Right renal cortex interstitium (tissue), 3 donors: ENCODE results near the gene ZNF646. TPM values are rescaled to one million over a fixed set of nuclear protein-coding genes. Genes with fewer than 3 reads are reported as not detected.
A peak's percentile ranks its signal among the peaks of the same experiment; 100 is the strongest.

ENCODE experiments used
- DNase-seq, 3 donors: peaks; one replicate each; pipeline ENCODE4 v3.0.0-alpha.2; 2013; ENCODE audit warnings: low read depth in 3 of 3, low spot score in 2 of 3
- polyA plus RNA-seq, 3 donors: library from polyadenylated mRNA; unstranded; fragments of 120-200 nt; gene quantifications; one replicate each; pipeline ENCODE4 v1.2.1, GENCODE V29; 2013; ENCODE audit not compliant: insufficient read length in 3 of 3

The ZNF646 gene, protein sequence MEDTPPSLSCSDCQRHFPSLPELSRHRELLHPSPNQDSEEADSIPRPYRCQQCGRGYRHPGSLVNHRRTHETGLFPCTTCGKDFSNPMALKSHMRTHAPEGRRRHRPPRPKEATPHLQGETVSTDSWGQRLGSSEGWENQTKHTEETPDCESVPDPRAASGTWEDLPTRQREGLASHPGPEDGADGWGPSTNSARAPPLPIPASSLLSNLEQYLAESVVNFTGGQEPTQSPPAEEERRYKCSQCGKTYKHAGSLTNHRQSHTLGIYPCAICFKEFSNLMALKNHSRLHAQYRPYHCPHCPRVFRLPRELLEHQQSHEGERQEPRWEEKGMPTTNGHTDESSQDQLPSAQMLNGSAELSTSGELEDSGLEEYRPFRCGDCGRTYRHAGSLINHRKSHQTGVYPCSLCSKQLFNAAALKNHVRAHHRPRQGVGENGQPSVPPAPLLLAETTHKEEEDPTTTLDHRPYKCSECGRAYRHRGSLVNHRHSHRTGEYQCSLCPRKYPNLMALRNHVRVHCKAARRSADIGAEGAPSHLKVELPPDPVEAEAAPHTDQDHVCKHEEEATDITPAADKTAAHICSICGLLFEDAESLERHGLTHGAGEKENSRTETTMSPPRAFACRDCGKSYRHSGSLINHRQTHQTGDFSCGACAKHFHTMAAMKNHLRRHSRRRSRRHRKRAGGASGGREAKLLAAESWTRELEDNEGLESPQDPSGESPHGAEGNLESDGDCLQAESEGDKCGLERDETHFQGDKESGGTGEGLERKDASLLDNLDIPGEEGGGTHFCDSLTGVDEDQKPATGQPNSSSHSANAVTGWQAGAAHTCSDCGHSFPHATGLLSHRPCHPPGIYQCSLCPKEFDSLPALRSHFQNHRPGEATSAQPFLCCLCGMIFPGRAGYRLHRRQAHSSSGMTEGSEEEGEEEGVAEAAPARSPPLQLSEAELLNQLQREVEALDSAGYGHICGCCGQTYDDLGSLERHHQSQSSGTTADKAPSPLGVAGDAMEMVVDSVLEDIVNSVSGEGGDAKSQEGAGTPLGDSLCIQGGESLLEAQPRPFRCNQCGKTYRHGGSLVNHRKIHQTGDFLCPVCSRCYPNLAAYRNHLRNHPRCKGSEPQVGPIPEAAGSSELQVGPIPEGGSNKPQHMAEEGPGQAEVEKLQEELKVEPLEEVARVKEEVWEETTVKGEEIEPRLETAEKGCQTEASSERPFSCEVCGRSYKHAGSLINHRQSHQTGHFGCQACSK (N-terminal part only)
- polyA plus RNA-seq: 10 to 100 TPM; 10.8 to 11.9 (median 11.7) TPM

GRCh38 chr16:31073970-31074813 lies at the start of gene ZNF646, which contains the start of gene ZNF668:
Gene ZNF646 (plus strand): TSS chr16:31074422. CDS start chr16:31076325, 1,903 bp downstream.
Gene ZNF668 (minus strand): TSS chr16:31074240. CDS start chr16:31064459, 9,781 bp downstream.
- peak; percentile 95 to 98 (median 97) for DNase-seq

- DNase-seq: no peak
These were observed 48.9 kb upstream of the ZNF646 start for GRCh38 chr16:31025339-31025738.

DNA sequence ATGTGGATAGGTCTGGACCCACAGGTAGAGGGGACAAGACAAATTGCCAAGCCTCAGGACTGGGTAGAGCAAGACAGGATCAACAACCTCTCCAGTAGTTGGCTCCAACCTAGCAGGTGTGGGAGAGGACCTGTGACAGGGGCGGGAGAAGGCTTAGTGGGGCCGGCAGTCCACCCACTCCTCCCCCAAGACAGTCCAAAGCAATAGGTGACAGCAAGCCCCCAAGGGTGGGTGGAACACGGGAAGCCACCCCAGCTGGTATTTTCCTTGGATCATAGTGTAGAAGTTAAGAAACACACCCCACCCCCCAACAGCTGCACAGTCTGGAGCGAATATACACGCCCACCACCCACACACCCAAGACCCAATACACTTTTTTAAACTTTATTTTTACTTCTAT lies 45.0 kb upstream of the ZNF646 start:
- no peak for DNase-seq

DNA sequence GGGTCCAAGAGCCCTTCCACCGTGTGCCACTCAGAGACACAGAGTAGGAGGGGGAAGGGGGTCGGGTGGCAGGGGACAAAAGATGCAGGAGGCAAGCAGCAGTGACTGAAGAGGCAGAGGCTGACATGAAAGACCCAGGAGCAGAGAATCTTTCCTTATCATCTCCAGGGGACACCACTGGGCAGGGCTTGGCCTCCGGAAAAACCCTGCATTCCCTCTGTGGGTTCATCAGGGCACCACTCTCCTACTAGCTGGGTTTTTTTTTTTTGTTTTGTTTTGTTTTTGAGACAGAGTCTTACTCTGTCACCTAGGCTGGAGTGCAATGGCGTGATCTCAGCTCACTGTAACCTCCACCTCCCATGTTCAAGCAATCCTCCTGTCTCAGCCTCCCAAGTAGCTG lies 42.9 kb upstream of the ZNF646 start:
- DNase-seq: no peak

DNA sequence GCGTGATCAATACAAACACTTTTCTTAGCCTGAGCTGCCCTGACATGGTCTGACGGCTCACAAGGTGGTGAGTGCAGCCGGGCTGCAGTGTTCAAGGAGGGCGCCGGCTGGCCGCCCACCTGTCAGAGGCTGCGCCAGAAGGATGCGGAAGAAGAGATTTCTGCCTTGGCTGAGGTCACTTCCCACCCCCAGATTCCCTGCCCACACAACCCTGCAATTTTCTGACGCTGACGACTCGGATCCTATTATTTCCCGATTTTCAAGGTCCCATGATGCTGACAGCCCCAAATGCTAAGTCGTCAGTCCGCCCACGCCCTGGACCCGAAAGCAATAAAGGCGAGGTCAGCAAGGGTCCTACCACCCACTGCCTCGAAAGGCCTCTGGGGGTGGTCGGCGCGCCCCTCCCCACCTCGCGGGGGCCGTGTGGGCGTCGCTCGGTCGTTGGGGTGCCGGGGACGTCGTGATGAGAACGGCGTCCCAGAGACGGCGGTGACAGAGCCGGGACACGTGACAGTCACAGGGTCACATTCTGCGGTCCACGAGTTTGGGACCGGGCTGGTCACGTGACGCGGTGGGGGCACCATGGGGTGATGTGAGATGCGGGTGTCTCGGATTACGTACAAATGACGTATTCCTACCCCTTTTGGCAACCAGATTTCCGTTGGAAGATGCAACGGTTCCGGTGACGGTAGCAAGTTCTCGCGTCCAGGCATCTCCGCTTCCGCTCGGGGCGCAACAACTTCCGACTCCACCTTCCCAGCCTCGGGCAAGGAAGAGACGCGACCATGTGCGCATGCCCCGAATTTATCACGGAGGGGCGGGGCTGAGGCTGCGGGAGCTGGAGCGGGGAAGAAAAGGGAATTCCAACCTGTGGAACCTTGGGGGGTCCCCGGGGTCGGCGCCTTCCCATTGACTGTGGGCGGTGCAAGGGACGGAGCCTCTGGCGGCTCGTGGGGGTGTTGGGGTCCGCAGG lies 41.2 kb upstream of the ZNF646 start, which contains the start of gene STX4:
Gene STX4, plus strand, starts transcription at position 823 of the 973 bp plus-strand sequence. CDS start 248 bp downstream, outside the sequence.
- DNase-seq: peak; percentile 93 to 96 (median 95)

DNA sequence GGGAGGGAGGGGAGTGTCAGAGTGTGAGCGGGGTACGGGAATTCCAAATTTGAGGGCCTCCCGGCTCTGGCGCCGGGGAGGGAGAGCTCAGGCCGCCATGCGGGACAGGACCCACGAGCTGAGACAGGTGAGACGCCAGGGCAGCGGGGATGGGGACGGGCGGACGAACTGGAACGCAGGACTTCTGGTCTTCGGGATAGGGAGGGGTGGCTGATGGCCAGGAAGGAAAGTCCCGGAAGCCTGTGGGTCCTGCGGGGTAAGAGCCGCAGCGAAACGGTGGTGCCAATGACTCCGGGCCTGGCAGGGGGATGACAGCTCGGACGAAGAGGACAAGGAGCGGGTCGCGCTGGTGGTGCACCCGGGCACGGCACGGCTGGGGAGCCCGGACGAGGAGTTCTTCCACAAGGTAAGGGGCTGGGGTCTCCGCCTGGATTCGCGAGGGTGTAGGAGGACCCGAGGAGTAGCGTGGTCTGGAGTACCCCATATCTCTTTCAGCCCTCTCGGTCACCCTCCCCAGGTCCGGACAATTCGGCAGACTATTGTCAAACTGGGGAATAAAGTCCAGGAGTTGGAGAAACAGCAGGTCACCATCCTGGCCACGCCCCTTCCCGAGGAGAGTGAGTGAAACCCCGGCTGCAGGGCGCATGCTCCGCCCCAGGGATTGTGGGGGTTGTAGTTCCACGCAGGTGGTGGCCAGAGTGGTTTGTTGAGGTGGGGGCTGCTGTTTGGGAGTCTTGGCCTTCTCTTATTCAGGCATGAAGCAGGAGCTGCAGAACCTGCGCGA lies 40.3 kb upstream of the ZNF646 start:
- peak in 2 of 3 donors; percentile 66 to 73 for DNase-seq

GRCh38 chr16:31036691-31037090 lies 37.5 kb upstream of the ZNF646 start:
- no peak for DNase-seq

- no peak for DNase-seq
These were observed 35.2 kb upstream of the ZNF646 start for GRCh38 chr16:31038993-31039392.

- DNase-seq: no peak
These were observed 31.4 kb upstream of the ZNF646 start for GRCh38 chr16:31042866-31043265.

GRCh38 chr16:31043352-31043751 lies 30.9 kb upstream of the ZNF646 start:
- DNase-seq: no peak

- DNase-seq: no peak
These were observed 30.2 kb upstream of the ZNF646 start for GRCh38 chr16:31043898-31044481.

- no peak for DNase-seq
These were observed 23.8 kb upstream of the ZNF646 start for GRCh38 chr16:31050280-31051030.

GRCh38 chr16:31052114-31052513 lies 22.1 kb upstream of the ZNF646 start:
- no peak for DNase-seq

DNA sequence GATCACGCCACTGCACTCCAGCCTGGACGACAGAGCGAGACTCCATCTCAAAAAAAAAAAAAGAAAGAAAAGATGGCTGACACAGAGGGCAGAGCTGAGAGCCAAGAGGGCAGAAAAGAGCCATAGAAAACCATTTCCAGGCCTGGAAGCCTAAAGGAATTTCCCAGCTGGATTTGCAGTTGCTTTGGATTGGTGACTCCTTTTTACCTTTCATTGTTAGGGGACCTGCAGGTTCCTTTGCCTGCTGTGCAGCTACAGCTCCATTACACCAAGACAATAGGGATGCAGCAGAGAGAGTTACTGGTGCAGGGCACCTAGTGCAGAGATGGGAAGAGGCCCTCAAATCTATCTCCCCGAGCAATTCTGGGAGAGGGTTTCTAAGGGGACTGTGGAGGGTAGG lies 18.6 kb upstream of the ZNF646 start:
- DNase-seq: no peak

DNA sequence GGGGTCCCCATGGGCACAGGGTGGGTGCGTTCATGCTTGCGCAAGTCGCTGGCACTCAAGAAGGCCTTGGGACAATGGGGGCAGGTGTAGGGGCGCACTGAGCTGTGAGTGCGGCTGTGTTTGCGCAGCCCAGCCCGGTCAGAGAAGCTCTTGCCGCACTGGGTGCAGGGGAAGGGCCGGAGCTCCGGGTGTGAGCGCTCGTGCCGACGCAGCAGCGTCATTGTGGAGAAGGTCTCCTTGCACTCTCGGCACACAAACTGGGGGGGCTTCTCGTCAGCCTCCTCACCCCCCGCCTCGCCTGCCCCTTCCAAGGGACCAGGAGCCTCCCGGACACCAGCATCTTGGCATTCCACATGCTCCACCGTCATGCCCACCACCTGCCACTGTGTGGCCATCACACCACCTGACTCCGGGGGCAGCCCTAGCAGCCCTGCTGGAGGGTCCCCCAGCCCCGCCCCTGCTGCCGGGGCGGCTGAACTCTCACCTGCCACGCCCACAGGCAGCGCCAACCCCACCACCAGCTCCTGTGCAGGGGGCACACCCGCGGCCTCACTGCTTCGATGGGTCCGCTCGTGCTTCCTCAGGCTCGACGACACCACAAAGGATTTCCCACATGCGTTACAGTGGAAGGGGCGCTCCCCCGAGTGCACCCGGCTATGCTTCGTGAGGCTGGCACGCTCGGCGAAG lies 13.0 kb upstream of the ZNF646 start:
- DNase-seq: no peak
